ENCODE data around the gene KYNU. TPM values are rescaled to one million over a fixed set of nuclear protein-coding genes. Genes with fewer than 3 reads are reported as not detected.
"Not testable (repeated sequence)": the region's sequence is repeated elsewhere in the genome, so short reads cannot be mapped to it uniquely, and the experiment has no call there.

The KYNU gene
- polyA plus RNA-seq, 4 donors: 0.67 to 3.8 (median 2.1) TPM

- no peaks in the 10 kb centered on the region for H3K4me1 ChIP-seq (ENCODE audit: control insufficient read depth in 3 of 3, insufficient read depth in 2 of 3, low read depth in 1 of 3, low read length in 2 of 3)
- WGBS, 3 donors: 66 to 80% (median 76%) methylated on average over 6 of the region's 6 CpGs
- H3K27me3 ChIP-seq (ENCODE audit: control insufficient read depth in 3 of 3, insufficient read depth in 3 of 3, low read length in 3 of 3): no peaks in the 10 kb centered on the region
- no peak for DNase-seq
- no peak overlapping the region for H3K4me3 ChIP-seq (ENCODE audit: low read depth in 1 of 3, low read length in 3 of 3)
- FAIRE-seq: no peak
- H3K27ac ChIP-seq (ENCODE audit: low read depth in 1 of 3, low read length in 2 of 3): no peak overlapping the region
- H3K36me3 ChIP-seq (ENCODE audit: control insufficient read depth in 3 of 3, insufficient read depth in 2 of 3, low read depth in 1 of 3, low read length in 3 of 3): no peaks in the 10 kb centered on the region
- no peaks in the 10 kb centered on the region for H3K9me3 ChIP-seq (ENCODE audit: control insufficient read depth in 2 of 2, insufficient read depth in 1 of 2, low read depth in 1 of 2, low read length in 1 of 2)
Measured at GRCh38 chr2:142853912-142854311, 23.6 kb upstream of the KYNU start.

DNA sequence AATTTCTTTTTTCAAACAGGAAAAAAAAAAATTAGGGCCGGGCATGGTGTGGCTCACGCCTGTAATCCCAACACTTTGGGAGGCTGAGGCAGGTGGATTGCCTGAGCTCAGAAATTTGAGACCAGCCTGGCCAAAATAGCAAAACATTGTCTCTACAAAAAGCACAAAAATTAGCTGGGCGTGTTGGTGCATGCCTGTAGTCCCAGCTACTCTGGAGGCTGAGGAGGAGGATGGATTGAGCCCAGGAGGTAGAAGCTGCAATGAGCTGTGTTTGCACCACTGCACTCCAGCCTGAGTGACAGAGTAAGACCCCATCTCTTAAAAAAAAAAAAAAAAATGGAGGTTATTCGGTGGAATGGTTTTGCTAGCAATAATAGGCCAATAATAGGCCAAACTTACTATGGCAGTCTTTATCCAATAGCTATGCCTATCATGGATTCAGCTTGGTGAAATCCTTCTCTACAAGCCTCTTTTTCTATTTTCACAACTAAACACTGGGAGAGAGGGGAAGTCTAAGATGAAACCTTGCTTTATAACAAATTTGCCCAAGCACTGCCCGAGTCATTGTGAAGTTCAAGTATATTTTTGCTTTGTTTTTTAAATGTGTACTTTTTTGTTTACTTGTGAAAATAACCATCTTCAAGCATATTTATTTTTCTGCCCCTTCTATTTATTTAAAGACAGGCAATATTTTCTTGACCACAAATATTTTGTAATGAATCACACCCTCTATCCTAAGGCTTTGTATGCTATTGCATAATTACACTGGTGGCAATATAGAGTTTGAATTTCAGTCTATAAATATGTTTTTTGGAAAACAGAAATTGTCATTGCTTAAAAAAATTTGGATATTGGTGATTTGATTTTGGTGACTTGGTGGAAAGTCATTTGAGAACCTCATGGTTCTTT, 20.0 kb upstream of the KYNU start:
- FAIRE-seq: no peak

DNA sequence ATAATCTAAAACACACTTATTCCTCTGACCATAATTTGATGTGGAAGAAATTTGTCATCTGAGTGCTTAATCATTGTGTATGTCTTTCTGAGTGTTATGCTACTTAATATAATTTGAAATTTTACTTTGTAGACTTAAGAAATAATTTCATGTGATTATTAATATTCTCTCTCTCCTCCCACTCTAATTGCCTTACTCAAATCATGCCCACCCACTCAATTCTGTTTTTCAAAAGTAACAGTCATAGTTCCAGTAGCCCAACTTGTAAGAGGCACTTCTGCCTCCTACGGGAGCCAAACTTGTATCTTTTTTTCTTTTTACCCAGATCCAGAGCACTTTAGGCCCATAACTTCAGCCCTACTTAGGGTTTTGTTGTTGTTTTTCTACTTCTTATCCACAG, 18.5 kb upstream of the KYNU start:
- Histone ChIP-seq H3K4me3 (ENCODE audit: low read depth in 1 of 3, low read length in 3 of 3) (no peak overlapping the region), H3K27me3 (ENCODE audit: control insufficient read depth in 3 of 3, insufficient read depth in 3 of 3, low read length in 3 of 3) (no peaks in the 10 kb centered on the region), H3K9me3 (ENCODE audit: control insufficient read depth in 2 of 2, insufficient read depth in 1 of 2, low read depth in 1 of 2, low read length in 1 of 2) (no peaks in the 10 kb centered on the region), H3K4me1 (ENCODE audit: control insufficient read depth in 3 of 3, insufficient read depth in 2 of 3, low read depth in 1 of 3, low read length in 2 of 3) (no peaks in the 10 kb centered on the region), H3K36me3 (ENCODE audit: control insufficient read depth in 3 of 3, insufficient read depth in 2 of 3, low read depth in 1 of 3, low read length in 3 of 3) (no peaks in the 10 kb centered on the region), H3K27ac (ENCODE audit: low read depth in 1 of 3, low read length in 2 of 3) (no peak overlapping the region)
- FAIRE-seq (no peak), DNase-seq (no peak)
- 88 to 92% (median 88%) methylated on average over 1 of the region's 1 CpG for WGBS, 3 donors

More for the DNA sequence above, 20.0 kb upstream of the KYNU start:
- no peaks in the 10 kb centered on the region for H3K36me3 ChIP-seq (ENCODE audit: control insufficient read depth in 3 of 3, insufficient read depth in 2 of 3, low read depth in 1 of 3, low read length in 3 of 3)
- no peaks in the 10 kb centered on the region for H3K9me3 ChIP-seq (ENCODE audit: control insufficient read depth in 2 of 2, insufficient read depth in 1 of 2, low read depth in 1 of 2, low read length in 1 of 2)
- no peak for DNase-seq
- WGBS, 3 donors: 82 to 88% (median 86%) methylated on average over 5 of the region's 5 CpGs
- no peak overlapping the region for H3K4me3 ChIP-seq (ENCODE audit: low read depth in 1 of 3, low read length in 3 of 3)
- H3K4me1 ChIP-seq (ENCODE audit: control insufficient read depth in 3 of 3, insufficient read depth in 2 of 3, low read depth in 1 of 3, low read length in 2 of 3): no peaks in the 10 kb centered on the region
- H3K27ac ChIP-seq (ENCODE audit: low read depth in 1 of 3, low read length in 2 of 3): no peak overlapping the region
- no peaks in the 10 kb centered on the region for H3K27me3 ChIP-seq (ENCODE audit: control insufficient read depth in 3 of 3, insufficient read depth in 3 of 3, low read length in 3 of 3)

DNA sequence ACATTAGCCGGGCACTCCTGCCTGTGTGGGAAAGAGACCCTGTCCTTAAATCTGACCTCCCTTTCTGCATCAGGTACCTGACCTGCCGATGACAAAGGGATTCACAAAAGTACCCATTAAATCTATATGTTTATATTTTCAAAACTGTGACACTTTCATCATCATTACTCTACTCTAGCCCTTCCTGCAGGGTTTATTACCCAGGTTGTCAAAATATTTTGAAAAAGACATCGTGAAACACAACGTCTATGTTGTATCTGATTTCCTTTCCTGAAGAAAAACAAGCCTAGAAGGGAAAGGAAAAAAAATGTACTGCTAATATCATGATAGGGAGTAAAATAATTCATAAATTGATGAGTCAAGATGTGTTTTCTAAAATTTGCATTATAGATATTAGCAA, 15.2 kb upstream of the KYNU start:
- FAIRE-seq: no peak
- Histone ChIP-seq H3K4me1 (ENCODE audit: control insufficient read depth in 3 of 3, insufficient read depth in 2 of 3, low read depth in 1 of 3, low read length in 2 of 3) (peaks cover 0 to 14% (median 0%) of the 10 kb centered on the region in 3 donors), H3K27ac (ENCODE audit: low read depth in 1 of 3, low read length in 2 of 3) (no peak overlapping the region), H3K27me3 (ENCODE audit: control insufficient read depth in 3 of 3, insufficient read depth in 3 of 3, low read length in 3 of 3) (no peaks in the 10 kb centered on the region), H3K4me3 (ENCODE audit: low read depth in 1 of 3, low read length in 3 of 3) (no peak overlapping the region), H3K9me3 (ENCODE audit: control insufficient read depth in 2 of 2, insufficient read depth in 1 of 2, low read depth in 1 of 2, low read length in 1 of 2) (no peaks in the 10 kb centered on the region), H3K36me3 (ENCODE audit: control insufficient read depth in 3 of 3, insufficient read depth in 2 of 3, low read depth in 1 of 3, low read length in 3 of 3) (no peaks in the 10 kb centered on the region)
- DNase-seq: no peak
- WGBS, 3 donors: 74 to 94% (median 87%) methylated on average over 4 of the region's 4 CpGs

DNA sequence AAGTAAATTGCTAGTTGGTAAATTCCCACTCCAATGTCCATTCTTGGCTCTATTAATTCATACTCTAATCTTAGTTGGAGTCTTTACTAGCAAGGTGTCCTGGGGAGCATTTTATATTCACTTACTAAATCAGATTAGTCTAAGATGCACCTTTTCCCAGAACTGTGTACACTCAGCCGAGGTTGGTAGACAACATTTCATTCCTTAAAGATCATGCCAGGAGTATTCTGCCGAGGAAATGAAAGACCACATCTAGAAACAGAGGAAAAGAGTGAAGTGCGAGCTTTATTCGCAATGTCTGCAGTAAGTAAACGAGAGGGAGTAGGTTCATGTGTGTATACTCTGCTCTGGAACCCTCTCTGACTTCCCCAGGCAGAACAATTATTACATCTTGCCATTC, 14.6 kb upstream of the KYNU start:
- no peak for DNase-seq
- Histone ChIP-seq H3K4me1 (ENCODE audit: control insufficient read depth in 3 of 3, insufficient read depth in 2 of 3, low read depth in 1 of 3, low read length in 2 of 3) (peaks cover 0 to 14% (median 0%) of the 10 kb centered on the region in 3 donors), H3K27me3 (ENCODE audit: control insufficient read depth in 3 of 3, insufficient read depth in 3 of 3, low read length in 3 of 3) (no peaks in the 10 kb centered on the region), H3K36me3 (ENCODE audit: control insufficient read depth in 3 of 3, insufficient read depth in 2 of 3, low read depth in 1 of 3, low read length in 3 of 3) (no peaks in the 10 kb centered on the region), H3K9me3 (ENCODE audit: control insufficient read depth in 2 of 2, insufficient read depth in 1 of 2, low read depth in 1 of 2, low read length in 1 of 2) (no peaks in the 10 kb centered on the region), H3K4me3 (ENCODE audit: low read depth in 1 of 3, low read length in 3 of 3) (no peak overlapping the region), H3K27ac (ENCODE audit: low read depth in 1 of 3, low read length in 2 of 3) (no peak overlapping the region)
- FAIRE-seq: no peak
- 79 to 87% (median 85%) methylated on average over 5 of the region's 5 CpGs for WGBS, 3 donors

DNA sequence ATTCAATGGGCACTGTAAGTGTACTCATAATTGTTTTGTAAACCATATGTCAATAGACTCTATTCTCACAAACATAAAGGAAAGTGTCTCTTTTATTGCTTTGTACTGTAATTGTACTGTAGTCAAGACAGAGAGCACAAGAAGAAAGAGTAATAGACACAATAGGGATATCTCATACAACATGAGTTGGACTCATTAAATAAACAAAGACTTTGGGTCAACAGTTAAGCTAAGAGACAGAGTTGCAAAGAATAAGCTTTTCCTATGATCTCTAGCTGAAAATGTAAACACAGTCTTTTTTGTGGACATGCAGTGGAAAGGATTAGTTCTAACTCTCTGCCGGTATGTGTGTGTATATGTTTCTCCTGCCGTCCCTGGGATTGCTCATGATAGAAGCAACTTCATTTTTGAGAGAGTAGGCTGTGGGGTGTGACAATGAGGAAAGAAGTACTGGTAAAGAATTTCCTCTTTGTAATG, 13.9 kb upstream of the KYNU start:
- Histone ChIP-seq H3K36me3 (ENCODE audit: control insufficient read depth in 3 of 3, insufficient read depth in 2 of 3, low read depth in 1 of 3, low read length in 3 of 3) (no peaks in the 10 kb centered on the region), H3K4me1 (ENCODE audit: control insufficient read depth in 3 of 3, insufficient read depth in 2 of 3, low read depth in 1 of 3, low read length in 2 of 3) (peaks cover 0 to 20% (median 2%) of the 10 kb centered on the region in 3 donors), H3K27ac (ENCODE audit: low read depth in 1 of 3, low read length in 2 of 3) (no peak overlapping the region), H3K9me3 (ENCODE audit: control insufficient read depth in 2 of 2, insufficient read depth in 1 of 2, low read depth in 1 of 2, low read length in 1 of 2) (no peaks in the 10 kb centered on the region), H3K4me3 (ENCODE audit: low read depth in 1 of 3, low read length in 3 of 3) (no peak overlapping the region), H3K27me3 (ENCODE audit: control insufficient read depth in 3 of 3, insufficient read depth in 3 of 3, low read length in 3 of 3) (no peaks in the 10 kb centered on the region)
- DNase-seq (peak in 1 of 2 donors; percentile 26), FAIRE-seq (no peak)
- 45 to 61% (median 58%) methylated on average over 2 of the region's 2 CpGs for WGBS, 3 donors

GRCh38 chr2:142864605-142865004, 12.9 kb upstream of the KYNU start:
- not testable (repeated sequence) for H3K4me3 ChIP-seq (ENCODE audit: low read depth in 1 of 3, low read length in 3 of 3); H3K36me3 ChIP-seq (ENCODE audit: control insufficient read depth in 3 of 3, insufficient read depth in 2 of 3, low read depth in 1 of 3, low read length in 3 of 3); H3K27ac ChIP-seq (ENCODE audit: low read depth in 1 of 3, low read length in 2 of 3); H3K27me3 ChIP-seq (ENCODE audit: control insufficient read depth in 3 of 3, insufficient read depth in 3 of 3, low read length in 3 of 3); DNase-seq; H3K9me3 ChIP-seq (ENCODE audit: control insufficient read depth in 2 of 2, insufficient read depth in 1 of 2, low read depth in 1 of 2, low read length in 1 of 2); FAIRE-seq
- WGBS, 3 donors: 92 to 95% (median 92%) methylated on average over 2 of the region's 2 CpGs
- peaks cover 0 to 29% (median 3%) of the 10 kb centered on the region in 3 donors for H3K4me1 ChIP-seq (ENCODE audit: control insufficient read depth in 3 of 3, insufficient read depth in 2 of 3, low read depth in 1 of 3, low read length in 2 of 3)

DNA sequence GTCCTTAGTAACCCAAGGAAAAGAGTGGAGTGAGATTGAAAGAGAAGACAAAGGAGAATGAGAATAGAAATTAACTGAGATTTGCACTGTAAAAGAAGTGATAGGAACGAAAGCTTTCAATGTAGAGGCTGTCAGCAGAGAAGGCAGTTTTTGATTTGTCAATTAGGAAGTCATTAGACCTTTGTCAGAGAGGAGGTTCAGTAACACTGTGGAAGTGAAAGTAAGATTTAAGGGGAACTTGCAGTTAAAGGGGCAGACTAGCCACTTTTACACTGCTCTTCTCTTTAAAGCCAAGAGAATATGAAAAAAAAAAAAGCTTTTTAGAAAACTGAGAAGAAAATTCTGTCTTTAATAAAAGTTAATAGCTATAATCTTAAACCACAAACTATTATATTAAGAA, 11.5 kb upstream of the KYNU start:
- DNase-seq: peak; percentile 36 to 57
- H3K4me3 ChIP-seq (ENCODE audit: low read depth in 1 of 3, low read length in 3 of 3): no peak overlapping the region
- H3K27ac ChIP-seq (ENCODE audit: low read depth in 1 of 3, low read length in 2 of 3): no peak overlapping the region
- FAIRE-seq: no peak
- WGBS, 3 donors: 5 to 24% (median 10%) methylated on average over 1 of the region's 1 CpG
- H3K9me3 ChIP-seq (ENCODE audit: control insufficient read depth in 2 of 2, insufficient read depth in 1 of 2, low read depth in 1 of 2, low read length in 1 of 2): no peaks in the 10 kb centered on the region
- H3K36me3 ChIP-seq (ENCODE audit: control insufficient read depth in 3 of 3, insufficient read depth in 2 of 3, low read depth in 1 of 3, low read length in 3 of 3): no peaks in the 10 kb centered on the region
- H3K4me1 ChIP-seq (ENCODE audit: control insufficient read depth in 3 of 3, insufficient read depth in 2 of 3, low read depth in 1 of 3, low read length in 2 of 3): peaks cover 0 to 35% (median 3%) of the 10 kb centered on the region in 3 donors
- H3K27me3 ChIP-seq (ENCODE audit: control insufficient read depth in 3 of 3, insufficient read depth in 3 of 3, low read length in 3 of 3): no peaks in the 10 kb centered on the region
